ENCODE measurements around the gene EXOSC9.

- no peak for TF ChIP-seq ZMAT4 (CRISPR knock-in tag; IDR thresholded peaks at IDR 0.05)
- TF ChIP-seq KAT7 (CRISPR knock-in tag; IDR thresholded peaks at IDR 0.05; ENCODE audit: borderline replicate concordance) = no peak
- TF ChIP-seq, protein P1, sequence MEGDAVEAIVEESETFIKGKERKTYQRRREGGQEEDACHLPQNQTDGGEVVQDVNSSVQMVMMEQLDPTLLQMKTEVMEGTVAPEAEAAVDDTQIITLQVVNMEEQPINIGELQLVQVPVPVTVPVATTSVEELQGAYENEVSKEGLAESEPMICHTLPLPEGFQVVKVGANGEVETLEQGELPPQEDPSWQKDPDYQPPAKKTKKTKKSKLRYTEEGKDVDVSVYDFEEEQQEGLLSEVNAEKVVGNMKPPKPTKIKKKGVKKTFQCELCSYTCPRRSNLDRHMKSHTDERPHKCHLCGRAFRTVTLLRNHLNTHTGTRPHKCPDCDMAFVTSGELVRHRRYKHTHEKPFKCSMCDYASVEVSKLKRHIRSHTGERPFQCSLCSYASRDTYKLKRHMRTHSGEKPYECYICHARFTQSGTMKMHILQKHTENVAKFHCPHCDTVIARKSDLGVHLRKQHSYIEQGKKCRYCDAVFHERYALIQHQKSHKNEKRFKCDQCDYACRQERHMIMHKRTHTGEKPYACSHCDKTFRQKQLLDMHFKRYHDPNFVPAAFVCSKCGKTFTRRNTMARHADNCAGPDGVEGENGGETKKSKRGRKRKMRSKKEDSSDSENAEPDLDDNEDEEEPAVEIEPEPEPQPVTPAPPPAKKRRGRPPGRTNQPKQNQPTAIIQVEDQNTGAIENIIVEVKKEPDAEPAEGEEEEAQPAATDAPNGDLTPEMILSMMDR (IDR thresholded peaks at IDR 0.05) = no peak
- no peak for TF ChIP-seq NFATC4 (CRISPR knock-in tag; IDR thresholded peaks at IDR 0.05)
- TF ChIP-seq JUN (CRISPR knock-in tag; IDR thresholded peaks at IDR 0.05) = no peak
Measured at GRCh38 chr4:121806411-121806810, 5.3 kb downstream of the EXOSC9 start.

Data from WTC11 (cell line).